Activated CD8-positive, alpha-beta memory T cell treated with anti-CD3 and anti-CD28 coated beads for 48 hours (primary cell): ENCODE data around the gene ZNF516.

Experiments used
- DNase-seq, 3 experiments: peaks; one replicate each; pipeline ENCODE4 v3.0.0-alpha.2; 2020; ENCODE audit warnings: low read depth in 2 of 3, low spot score in 2 of 3

The ZNF516 gene

GRCh38 chr18:76457475-76457874, 37.6 kb downstream of the ZNF516 start:
- DNase-seq = no peak

- DNase-seq = no peak
Measured at GRCh38 chr18:76456823-76457222, 38.2 kb downstream of the ZNF516 start.

- DNase-seq = no peak
Measured at GRCh38 chr18:76456018-76456750, 38.9 kb downstream of the ZNF516 start.

GRCh38 chr18:76455003-76455676, 39.9 kb downstream of the ZNF516 start:
- DNase-seq = no peak

GRCh38 chr18:76454418-76454817, 40.6 kb downstream of the ZNF516 start:
- no peak for DNase-seq

GRCh38 chr18:76453932-76454331, 41.1 kb downstream of the ZNF516 start:
- no peak for DNase-seq

GRCh38 chr18:76453057-76453561, 41.9 kb downstream of the ZNF516 start:
- no peak for DNase-seq

GRCh38 chr18:76452357-76452756, 42.7 kb downstream of the ZNF516 start:
- DNase-seq = no peak

GRCh38 chr18:76451396-76452331, 43.4 kb downstream of the ZNF516 start:
- no peak for DNase-seq

- peak in 1 of 3 experiments; percentile 23 for DNase-seq
Measured at GRCh38 chr18:76450452-76451395, 44.3 kb downstream of the ZNF516 start.

- no peak for DNase-seq
Measured at GRCh38 chr18:76449111-76449453, 46.0 kb downstream of the ZNF516 start.

- DNase-seq = no peak
Measured at GRCh38 chr18:76448256-76449110, 46.6 kb downstream of the ZNF516 start.

GRCh38 chr18:76447258-76447890, 47.7 kb downstream of the ZNF516 start:
- DNase-seq = no peak

- no peak for DNase-seq
Measured at GRCh38 chr18:76446321-76447257, 48.5 kb downstream of the ZNF516 start.

- no peak for DNase-seq
Measured at GRCh38 chr18:76445741-76446232, 49.3 kb downstream of the ZNF516 start.

- no peak for DNase-seq
Measured at GRCh38 chr18:76445275-76445674, 49.8 kb downstream of the ZNF516 start.

- no peak for DNase-seq
Measured at GRCh38 chr18:76444446-76445105, 50.5 kb downstream of the ZNF516 start.
